ENCODE data around the gene LSM14A.
"Not testable (repeated sequence)": the region's sequence is repeated elsewhere in the genome, so short reads cannot be mapped to it uniquely, and the experiment has no call there.

The LSM14A gene

GRCh38 chr19:34135821-34136611, 36.3 kb upstream of the LSM14A start:
- Histone ChIP-seq H3K27me3 (ENCODE audit: control insufficient read depth, insufficient read depth, low read length) (no peaks in the 10 kb centered on the region), H3K4me3 (ENCODE audit: low read depth, low read length) (no peak overlapping the region), H3K9me3 (ENCODE audit: control insufficient read depth, insufficient read depth, low read length) (no peaks in the 10 kb centered on the region), H3K4me1 (ENCODE audit: control insufficient read depth, insufficient read depth, low read length) (peaks cover 9% of the 10 kb centered on the region), H3K9ac (ENCODE audit: low read depth, low read length) (no peak overlapping the region), H3K27ac (ENCODE audit: low read depth, low read length) (no peak overlapping the region), H3K36me3 (ENCODE audit: control insufficient read depth, insufficient read depth, low read length) (no peaks in the 10 kb centered on the region)

GRCh38 chr19:34141025-34141424, 31.3 kb upstream of the LSM14A start:
- Histone ChIP-seq H3K9ac (ENCODE audit: low read depth, low read length) (no peak overlapping the region), H3K9me3 (ENCODE audit: control insufficient read depth, insufficient read depth, low read length) (no peaks in the 10 kb centered on the region), H3K4me3 (ENCODE audit: low read depth, low read length) (no peak overlapping the region), H3K36me3 (ENCODE audit: control insufficient read depth, insufficient read depth, low read length) (no peaks in the 10 kb centered on the region), H3K27ac (ENCODE audit: low read depth, low read length) (no peak overlapping the region), H3K27me3 (ENCODE audit: control insufficient read depth, insufficient read depth, low read length) (no peaks in the 10 kb centered on the region), H3K4me1 (ENCODE audit: control insufficient read depth, insufficient read depth, low read length) (peaks cover 6% of the 10 kb centered on the region; the same call in 1 of the 2 replicates)

DNA sequence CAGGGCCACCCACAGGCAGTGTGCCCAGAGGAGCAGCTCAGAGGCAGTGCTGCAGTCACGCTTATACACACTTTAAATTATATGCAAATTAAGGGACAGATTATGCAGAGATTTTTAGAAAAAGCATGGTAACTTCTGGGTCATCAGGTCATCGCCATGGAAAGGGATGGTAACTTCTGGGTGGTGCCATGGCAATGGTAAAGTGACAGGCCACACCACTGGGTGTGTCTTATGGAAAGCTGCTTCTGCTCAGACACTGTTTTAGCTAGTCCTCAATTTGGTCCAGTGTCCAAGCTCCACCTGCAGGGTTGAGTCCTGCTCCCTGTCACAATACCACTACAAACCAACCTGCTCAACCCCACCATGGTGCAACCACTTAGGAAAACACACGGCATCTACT, 29.9 kb upstream of the LSM14A start:
- no peak overlapping the region for H3K9ac ChIP-seq (ENCODE audit: low read depth, low read length)
- peaks cover 6% of the 10 kb centered on the region; the same call in 1 of the 2 replicates for H3K4me1 ChIP-seq (ENCODE audit: control insufficient read depth, insufficient read depth, low read length)
- H3K9me3 ChIP-seq (ENCODE audit: control insufficient read depth, insufficient read depth, low read length) = no peaks in the 10 kb centered on the region
- no peak overlapping the region for H3K27ac ChIP-seq (ENCODE audit: low read depth, low read length)
- no peak overlapping the region for H3K4me3 ChIP-seq (ENCODE audit: low read depth, low read length)
- no peaks in the 10 kb centered on the region for H3K36me3 ChIP-seq (ENCODE audit: control insufficient read depth, insufficient read depth, low read length)
- no peaks in the 10 kb centered on the region for H3K27me3 ChIP-seq (ENCODE audit: control insufficient read depth, insufficient read depth, low read length)

GRCh38 chr19:34145741-34146202, 26.5 kb upstream of the LSM14A start:
- H3K27me3 ChIP-seq (ENCODE audit: control insufficient read depth, insufficient read depth, low read length) = no peaks in the 10 kb centered on the region
- H3K4me3 ChIP-seq (ENCODE audit: low read depth, low read length) = no peak overlapping the region

GRCh38 chr19:34148658-34149185, 23.6 kb upstream of the LSM14A start:
- no peaks in the 10 kb centered on the region for H3K27me3 ChIP-seq (ENCODE audit: control insufficient read depth, insufficient read depth, low read length)
- no peak overlapping the region for H3K27ac ChIP-seq (ENCODE audit: low read depth, low read length)
- H3K36me3 ChIP-seq (ENCODE audit: control insufficient read depth, insufficient read depth, low read length) = no peaks in the 10 kb centered on the region
- no peak overlapping the region for H3K9ac ChIP-seq (ENCODE audit: low read depth, low read length)
- H3K9me3 ChIP-seq (ENCODE audit: control insufficient read depth, insufficient read depth, low read length) = no peaks in the 10 kb centered on the region
- no peaks in the 10 kb centered on the region for H3K4me1 ChIP-seq (ENCODE audit: control insufficient read depth, insufficient read depth, low read length)
- no peak overlapping the region for H3K4me3 ChIP-seq (ENCODE audit: low read depth, low read length)

More at GRCh38 chr19:34145741-34146202, 26.5 kb upstream of the LSM14A start:
- Histone ChIP-seq H3K9ac (ENCODE audit: low read depth, low read length) (no peak overlapping the region), H3K4me1 (ENCODE audit: control insufficient read depth, insufficient read depth, low read length) (peaks cover 6% of the 10 kb centered on the region; the same call in 1 of the 2 replicates), H3K36me3 (ENCODE audit: control insufficient read depth, insufficient read depth, low read length) (no peaks in the 10 kb centered on the region), H3K9me3 (ENCODE audit: control insufficient read depth, insufficient read depth, low read length) (no peaks in the 10 kb centered on the region), H3K27ac (ENCODE audit: low read depth, low read length) (no peak overlapping the region)

- Histone ChIP-seq H3K4me3 (ENCODE audit: low read depth, low read length) (no peak overlapping the region), H3K9me3 (ENCODE audit: control insufficient read depth, insufficient read depth, low read length) (no peaks in the 10 kb centered on the region), H3K27me3 (ENCODE audit: control insufficient read depth, insufficient read depth, low read length) (no peaks in the 10 kb centered on the region), H3K27ac (ENCODE audit: low read depth, low read length) (no peak overlapping the region), H3K9ac (ENCODE audit: low read depth, low read length) (no peak overlapping the region), H3K4me1 (ENCODE audit: control insufficient read depth, insufficient read depth, low read length) (no peaks in the 10 kb centered on the region), H3K36me3 (ENCODE audit: control insufficient read depth, insufficient read depth, low read length) (no peaks in the 10 kb centered on the region)
Observed at GRCh38 chr19:34149873-34150272, 22.4 kb upstream of the LSM14A start.

GRCh38 chr19:34150558-34150957, 21.7 kb upstream of the LSM14A start:
- no peak overlapping the region for H3K4me3 ChIP-seq (ENCODE audit: low read depth, low read length)
- no peaks in the 10 kb centered on the region for H3K9me3 ChIP-seq (ENCODE audit: control insufficient read depth, insufficient read depth, low read length)
- H3K36me3 ChIP-seq (ENCODE audit: control insufficient read depth, insufficient read depth, low read length) = no peaks in the 10 kb centered on the region
- no peak overlapping the region for H3K27ac ChIP-seq (ENCODE audit: low read depth, low read length)
- H3K9ac ChIP-seq (ENCODE audit: low read depth, low read length) = no peak overlapping the region
- H3K27me3 ChIP-seq (ENCODE audit: control insufficient read depth, insufficient read depth, low read length) = no peaks in the 10 kb centered on the region
- H3K4me1 ChIP-seq (ENCODE audit: control insufficient read depth, insufficient read depth, low read length) = no peaks in the 10 kb centered on the region

GRCh38 chr19:34151439-34151838, 20.9 kb upstream of the LSM14A start:
- no peaks in the 10 kb centered on the region for H3K4me1 ChIP-seq (ENCODE audit: control insufficient read depth, insufficient read depth, low read length)
- H3K27ac ChIP-seq (ENCODE audit: low read depth, low read length) = no peak overlapping the region
- H3K27me3 ChIP-seq (ENCODE audit: control insufficient read depth, insufficient read depth, low read length) = no peaks in the 10 kb centered on the region
- no peaks in the 10 kb centered on the region for H3K36me3 ChIP-seq (ENCODE audit: control insufficient read depth, insufficient read depth, low read length)
- H3K9ac ChIP-seq (ENCODE audit: low read depth, low read length) = no peak overlapping the region
- no peaks in the 10 kb centered on the region for H3K9me3 ChIP-seq (ENCODE audit: control insufficient read depth, insufficient read depth, low read length)
- no peak overlapping the region for H3K4me3 ChIP-seq (ENCODE audit: low read depth, low read length)

DNA sequence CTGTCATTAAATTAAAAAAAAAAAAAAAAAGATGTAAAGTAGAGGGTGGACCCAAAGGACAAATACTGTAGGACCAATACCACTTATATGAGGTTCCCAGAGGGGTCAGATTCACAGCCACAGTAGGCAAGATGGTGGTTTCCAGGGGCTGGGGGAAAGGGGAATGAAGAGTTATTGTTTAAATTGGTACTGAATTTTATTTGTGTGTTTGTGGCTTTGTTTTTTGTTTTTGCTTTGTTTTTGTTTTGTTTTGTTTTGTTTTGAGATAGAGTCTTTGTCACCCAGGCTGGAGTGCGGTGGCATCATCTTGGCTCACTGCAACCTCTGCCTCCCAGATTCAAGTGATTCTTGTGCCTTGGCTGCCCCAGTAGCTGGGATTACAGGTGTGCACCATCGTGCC, 17.9 kb upstream of the LSM14A start:
- Histone ChIP-seq H3K27me3 (ENCODE audit: control insufficient read depth, insufficient read depth, low read length) (no peaks in the 10 kb centered on the region), H3K4me3 (ENCODE audit: low read depth, low read length) (no peak overlapping the region), H3K9ac (ENCODE audit: low read depth, low read length) (no peak overlapping the region), H3K27ac (ENCODE audit: low read depth, low read length) (no peak overlapping the region), H3K9me3 (ENCODE audit: control insufficient read depth, insufficient read depth, low read length) (no peaks in the 10 kb centered on the region), H3K36me3 (ENCODE audit: control insufficient read depth, insufficient read depth, low read length) (no peaks in the 10 kb centered on the region), H3K4me1 (ENCODE audit: control insufficient read depth, insufficient read depth, low read length) (no peaks in the 10 kb centered on the region)

DNA sequence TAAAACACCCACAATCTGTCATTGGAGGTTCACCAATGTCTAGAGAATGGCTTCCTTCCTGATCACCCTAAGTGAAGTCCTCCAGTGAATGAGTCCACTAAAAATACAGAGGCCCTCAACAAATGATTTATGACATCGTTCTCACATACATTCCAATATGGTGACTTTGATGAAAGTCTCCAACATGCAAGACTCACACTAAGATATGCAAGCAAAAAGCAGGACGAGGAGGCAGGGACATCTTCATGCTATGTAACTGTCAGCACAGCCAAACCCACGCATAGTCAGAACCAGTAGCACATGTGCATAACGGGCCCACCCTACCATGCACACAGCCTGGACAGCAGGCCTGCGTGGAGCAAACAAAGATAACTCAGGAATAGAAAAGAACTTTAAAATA, 16.6 kb upstream of the LSM14A start:
- Histone ChIP-seq H3K9me3 (ENCODE audit: control insufficient read depth, insufficient read depth, low read length) (no peaks in the 10 kb centered on the region), H3K4me1 (ENCODE audit: control insufficient read depth, insufficient read depth, low read length) (no peaks in the 10 kb centered on the region), H3K4me3 (ENCODE audit: low read depth, low read length) (no peak overlapping the region), H3K27ac (ENCODE audit: low read depth, low read length) (no peak overlapping the region), H3K36me3 (ENCODE audit: control insufficient read depth, insufficient read depth, low read length) (no peaks in the 10 kb centered on the region), H3K9ac (ENCODE audit: low read depth, low read length) (no peak overlapping the region), H3K27me3 (ENCODE audit: control insufficient read depth, insufficient read depth, low read length) (no peaks in the 10 kb centered on the region)

DNA sequence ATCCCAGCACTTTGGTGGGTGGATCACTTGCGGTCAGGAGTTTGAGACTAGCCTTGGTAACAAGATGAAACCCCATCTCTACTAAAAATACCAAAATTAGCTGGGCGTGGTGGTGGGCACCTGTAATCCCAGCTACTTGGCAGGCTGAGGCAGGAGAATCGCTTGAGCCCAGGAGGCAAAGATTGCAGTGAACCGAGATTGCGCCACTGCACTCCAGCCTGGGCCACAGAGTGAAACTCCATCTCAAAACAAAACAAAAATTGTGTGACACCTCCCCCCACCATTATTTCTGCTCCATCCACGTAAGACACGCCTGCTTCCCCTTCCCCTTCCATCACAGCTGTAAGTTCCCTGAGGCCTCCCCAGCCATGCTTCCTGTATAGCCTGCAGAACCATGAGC, 13.3 kb upstream of the LSM14A start:
- not testable (repeated sequence) for H3K9me3 ChIP-seq (ENCODE audit: control insufficient read depth, insufficient read depth, low read length); H3K36me3 ChIP-seq (ENCODE audit: control insufficient read depth, insufficient read depth, low read length); H3K4me3 ChIP-seq (ENCODE audit: low read depth, low read length); H3K4me1 ChIP-seq (ENCODE audit: control insufficient read depth, insufficient read depth, low read length); H3K27ac ChIP-seq (ENCODE audit: low read depth, low read length); H3K9ac ChIP-seq (ENCODE audit: low read depth, low read length); H3K27me3 ChIP-seq (ENCODE audit: control insufficient read depth, insufficient read depth, low read length)

Data from HUES48 (cell line).